Stimulated activated CD4-positive, alpha-beta T cell treated with anti-CD3 and anti-CD28 coated beads, TNF-alpha, amount 100 ng/mL, for 24 hours (primary cell): ENCODE results near the gene KPNA2.
A peak's percentile ranks its signal among the peaks of the same experiment; 100 is the strongest.
"Not testable (repeated sequence)": the region's sequence is repeated elsewhere in the genome, so short reads cannot be mapped to it uniquely, and the experiment has no call there.

Source experiments
- DNase-seq, 3 experiments: peaks; one replicate each; pipeline ENCODE4 v3.0.0-alpha.2; 2020; ENCODE audit warnings: low read depth in 3 of 3

Gene KPNA2

GRCh38 chr17:68057531-68057952, 22.0 kb downstream of the KPNA2 start:
- peak; percentile 3 to 33 (median 7) for DNase-seq

DNA sequence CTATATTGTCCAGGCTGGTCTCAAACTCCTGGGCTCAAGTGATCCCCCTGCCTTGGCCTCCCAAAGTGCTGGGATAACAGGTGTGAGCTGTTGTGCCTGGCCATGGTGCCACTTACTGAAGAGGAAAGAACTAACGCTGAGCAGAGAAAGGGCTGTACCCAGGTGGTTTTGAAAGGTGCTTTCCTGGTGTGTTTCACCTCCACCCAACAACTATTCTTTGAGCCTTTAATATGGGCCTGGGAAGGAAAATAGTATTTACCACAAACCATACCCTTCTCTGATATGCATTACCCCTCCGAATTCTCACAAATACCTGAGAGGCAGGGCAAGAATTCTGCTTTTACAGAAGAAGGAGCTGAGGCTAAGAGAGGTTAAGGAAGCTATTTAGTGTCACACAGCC, 24.8 kb downstream of the KPNA2 start:
- DNase-seq, result no peak

DNA sequence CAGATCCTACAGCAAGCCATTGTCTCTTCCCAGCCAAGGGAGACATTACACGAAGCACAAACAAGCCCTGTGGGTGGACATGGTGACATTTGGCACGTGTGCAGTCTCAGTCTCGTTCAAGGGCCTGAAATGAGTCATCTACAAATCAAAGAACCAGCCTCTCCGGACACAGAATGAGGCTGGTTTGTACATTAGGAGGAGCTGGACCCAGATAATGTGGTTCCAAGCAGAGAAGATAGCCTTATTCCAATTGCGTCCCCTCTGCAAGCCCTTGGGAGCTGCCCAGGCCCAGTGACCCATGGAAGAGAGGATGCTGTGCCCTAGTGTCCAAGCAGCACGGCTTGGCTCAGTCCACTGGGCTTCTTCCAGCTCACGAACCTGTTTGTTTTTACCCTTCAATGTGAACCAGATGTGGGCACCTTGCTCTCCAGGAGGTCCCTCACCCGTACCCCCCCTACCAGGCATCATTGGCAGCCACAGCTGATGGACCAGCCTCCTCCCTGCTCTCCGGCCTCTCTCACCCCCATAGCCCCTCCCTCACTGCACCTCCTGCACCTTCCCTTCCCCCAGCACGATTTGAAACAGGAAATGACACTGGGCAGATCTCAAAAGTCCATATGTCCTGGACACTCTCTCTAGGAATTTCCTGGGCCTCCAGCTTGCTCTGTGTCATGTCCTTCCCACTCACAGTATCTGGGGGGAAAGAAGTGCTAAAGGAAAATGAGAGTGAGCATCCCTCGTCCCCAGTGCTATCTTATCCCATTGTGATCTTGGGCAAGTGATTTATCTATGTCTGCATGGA, 26.2 kb downstream of the KPNA2 start:
- DNase-seq, result no peak

GRCh38 chr17:68065366-68065765, 29.8 kb downstream of the KPNA2 start:
- DNase-seq, result not testable (repeated sequence)

- DNase-seq, result not testable (repeated sequence)
Observed at GRCh38 chr17:68068512-68068911, 33.0 kb downstream of the KPNA2 start.

GRCh38 chr17:68070582-68071444, 35.3 kb downstream of the KPNA2 start:
- not testable (repeated sequence) for DNase-seq

DNA sequence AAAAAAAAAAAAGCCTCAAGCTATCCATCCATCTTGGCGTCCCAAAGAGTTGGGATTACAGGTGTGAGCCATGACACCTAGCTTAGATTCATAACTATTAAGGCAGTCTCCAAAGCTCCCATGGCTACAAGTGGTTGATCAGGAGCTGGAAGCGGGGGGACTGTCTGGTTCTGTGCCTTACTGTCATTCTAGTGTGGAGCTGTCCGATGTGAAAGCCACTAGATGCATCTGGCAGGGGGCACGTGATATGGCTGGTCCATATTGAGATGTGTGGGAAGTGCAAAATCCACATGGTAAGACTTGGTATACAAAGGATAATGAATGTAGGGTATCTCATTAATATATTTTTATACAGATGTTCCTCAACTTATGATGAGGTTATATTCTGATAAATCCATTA, 38.7 kb downstream of the KPNA2 start:
- no peak for DNase-seq

GRCh38 chr17:68075953-68076607, 40.5 kb downstream of the KPNA2 start:
- not testable (repeated sequence) for DNase-seq

GRCh38 chr17:68077498-68077897, 42.0 kb downstream of the KPNA2 start:
- DNase-seq, result not testable (repeated sequence)

- no peak for DNase-seq
Observed at GRCh38 chr17:68080411-68081150, 45.0 kb downstream of the KPNA2 start.

GRCh38 chr17:68081305-68082265, 46.0 kb downstream of the KPNA2 start:
- not testable (repeated sequence) for DNase-seq

DNA sequence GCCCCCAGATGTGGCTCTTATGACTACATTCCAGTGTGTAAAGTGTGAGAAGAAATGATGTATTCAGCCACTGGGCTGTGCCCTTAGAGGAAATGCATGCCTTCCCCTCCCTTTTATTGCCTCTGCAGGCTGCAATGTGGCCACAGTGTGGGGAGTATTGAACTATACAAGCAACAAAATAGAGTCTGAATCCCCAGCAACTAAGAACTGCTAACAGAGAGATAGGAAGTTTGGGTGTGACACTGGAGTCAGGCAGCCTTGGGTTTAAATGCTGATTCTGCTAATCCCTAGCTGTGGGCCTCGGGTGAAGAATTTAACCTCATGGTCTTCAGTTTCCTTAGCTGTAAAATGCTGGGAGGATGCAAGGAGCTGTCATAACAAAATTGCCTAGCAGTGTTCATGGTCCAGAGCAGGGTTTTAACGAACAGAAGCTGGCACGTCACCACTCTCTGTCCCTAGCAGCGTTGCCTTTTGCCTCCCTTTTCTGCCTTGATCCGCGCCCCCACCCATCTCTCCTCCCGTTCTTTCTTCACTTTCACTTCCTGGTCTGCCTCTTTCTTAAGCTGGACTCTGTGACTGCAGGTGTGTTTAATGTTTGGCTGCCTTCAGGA, 50.3 kb downstream of the KPNA2 start:
- DNase-seq, result no peak

DNA sequence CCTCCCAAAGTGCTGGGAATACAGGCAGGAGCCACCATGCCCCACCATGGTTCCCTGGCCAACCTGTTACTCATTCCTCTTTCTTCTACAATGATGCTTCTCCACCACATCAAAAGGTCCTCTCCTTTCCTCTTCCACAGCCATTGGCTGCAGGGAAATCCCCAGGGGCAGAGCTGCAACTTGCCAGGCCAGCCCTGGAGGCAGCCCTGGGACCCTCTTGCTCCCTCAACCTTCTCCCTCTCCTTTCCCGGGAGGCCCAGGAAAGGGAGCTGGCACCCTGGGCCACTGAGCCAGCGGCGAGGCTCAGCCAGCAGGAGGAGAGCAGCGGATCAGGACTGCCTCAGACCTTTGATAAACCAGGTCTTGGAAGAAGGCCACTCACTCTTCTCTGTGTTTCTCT, 51.1 kb downstream of the KPNA2 start:
- DNase-seq, result not testable (repeated sequence)

DNA sequence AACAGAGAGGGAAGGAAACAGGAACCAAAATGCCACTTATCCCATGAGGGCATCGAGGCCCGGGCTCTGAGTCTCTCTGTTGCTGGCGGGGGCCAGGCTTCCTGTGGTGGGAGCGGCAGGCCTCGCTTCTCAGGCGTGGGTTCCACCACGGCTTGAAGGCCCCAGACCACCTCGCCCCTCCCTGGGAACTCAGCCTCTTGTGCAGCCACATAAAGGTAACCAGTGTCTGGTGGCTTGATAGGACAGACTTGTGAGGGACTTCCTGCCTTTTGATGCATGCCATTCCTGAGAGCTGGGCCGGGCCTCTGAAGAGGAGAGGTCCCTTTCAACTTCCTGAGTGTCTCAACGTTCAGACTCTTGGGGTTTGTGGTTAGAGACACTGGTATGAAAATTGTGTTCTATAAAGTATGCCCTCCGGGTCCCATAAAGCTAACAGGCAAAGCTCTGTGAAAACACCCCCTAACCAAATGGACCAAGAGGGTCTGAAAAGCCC, 51.6 kb downstream of the KPNA2 start:
- not testable (repeated sequence) for DNase-seq

DNA sequence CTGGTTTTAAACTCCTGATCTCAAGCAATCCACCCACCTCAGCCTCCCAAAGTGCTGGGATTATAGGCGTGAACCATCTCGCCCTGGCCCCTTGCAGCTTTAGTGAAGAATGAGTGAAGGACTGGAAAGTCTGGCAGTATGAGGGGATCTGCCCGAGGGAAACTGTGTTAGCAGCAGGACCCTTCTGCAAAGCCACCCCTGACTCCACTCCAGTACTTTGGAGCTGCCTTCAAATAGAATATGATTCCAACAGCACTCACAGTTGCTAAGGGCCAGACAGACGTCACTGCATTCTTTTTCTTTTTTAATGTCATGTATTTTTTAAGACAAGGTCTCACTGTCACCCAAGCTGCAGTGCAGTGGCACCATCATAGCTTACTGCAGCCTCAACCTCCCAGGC, 52.3 kb downstream of the KPNA2 start:
- DNase-seq, result no peak

- no peak for DNase-seq
Observed at GRCh38 chr17:68089881-68090280, 54.3 kb downstream of the KPNA2 start.

GRCh38 chr17:68094481-68095078, 59.0 kb downstream of the KPNA2 start:
- no peak for DNase-seq

DNA sequence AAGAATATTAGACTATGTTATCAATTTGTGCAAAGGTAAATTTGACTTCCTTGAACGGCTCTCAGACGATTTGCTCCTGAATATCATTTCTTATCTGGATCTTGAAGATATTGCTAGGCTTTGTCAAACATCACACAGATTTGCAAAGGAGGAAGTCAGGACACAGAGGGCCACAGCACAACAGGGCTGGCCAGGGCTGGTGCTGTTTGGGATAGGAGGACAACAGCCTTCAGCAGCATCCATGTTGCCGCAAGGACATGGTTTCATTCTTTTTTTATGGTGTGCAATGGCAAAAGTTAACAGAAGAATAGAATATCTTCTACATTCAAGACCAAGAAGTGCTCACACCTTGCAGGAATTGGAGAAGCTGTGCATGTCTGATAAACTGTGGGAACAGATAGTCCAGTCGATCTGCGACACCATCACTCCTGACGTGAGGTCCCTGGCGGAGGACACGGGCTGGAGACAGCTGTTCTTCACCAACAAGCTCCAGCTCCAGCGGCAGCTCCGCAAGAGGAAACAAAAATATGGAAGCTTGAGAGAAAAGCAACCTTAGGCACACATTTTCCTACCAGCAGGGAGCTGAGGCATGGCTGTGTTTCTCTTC, 59.8 kb downstream of the KPNA2 start:
- DNase-seq, result no peak

- no peak for DNase-seq
Observed at GRCh38 chr17:68096111-68096510, 60.6 kb downstream of the KPNA2 start.
